SK-N-SH treated with all-trans-retinoic acid at 6 μM for 48 hours (cell line): ENCODE results near the gene UBE2Q2.

Experiments used
- ZFP3 ChIP-seq: fragments of 250-450 bp; sonication (Bioruptor Pico); IDR thresholded peaks from 2 replicates; pipeline ENCODE4 v1.5.0; 2020; ENCODE audit warnings: mild to moderate bottlenecking, moderate library complexity
- ZFP30 ChIP-seq: fragments of 450-650 bp; formaldehyde crosslinking; IDR thresholded peaks from 2 replicates; pipeline ENCODE4 v1.5.0; 2022; ENCODE audit warnings: mild to moderate bottlenecking, moderate library complexity
- ZNF70 ChIP-seq: fragments of 450-650 bp; formaldehyde crosslinking; IDR thresholded peaks from 2 replicates; pipeline ENCODE4 v1.5.0; 2020; ENCODE audit warnings: mild to moderate bottlenecking, moderate library complexity
- TF ChIP-seq, protein P1 (sequence below): fragments of 250-450 bp; sonication (Bioruptor Pico); IDR thresholded peaks from 2 replicates; pipeline ENCODE4 v1.8.0; 2020; ENCODE audit warnings: mild to moderate bottlenecking, moderate library complexity, borderline replicate concordance
- TF ChIP-seq, protein P2 (sequence below): fragments of 250-450 bp; sonication (Bioruptor Pico); IDR thresholded peaks from 2 replicates; pipeline ENCODE4 v1.5.1; 2020; ENCODE audit warnings: low read depth, mild to moderate bottlenecking, moderate library complexity
- TF ChIP-seq, protein P3 (sequence below): fragments of 250-450 bp; sonication (Bioruptor Pico); IDR thresholded peaks from 2 replicates; pipeline ENCODE4 v1.5.1; 2021; ENCODE audit warnings: mild to moderate bottlenecking, moderate library complexity
- TF ChIP-seq, protein P4 (sequence below): fragments of 250-450 bp; sonication (Bioruptor Pico); IDR thresholded peaks from 2 replicates; pipeline ENCODE4 v1.5.0; 2020; ENCODE audit warnings: mild to moderate bottlenecking, moderate library complexity

DNA sequence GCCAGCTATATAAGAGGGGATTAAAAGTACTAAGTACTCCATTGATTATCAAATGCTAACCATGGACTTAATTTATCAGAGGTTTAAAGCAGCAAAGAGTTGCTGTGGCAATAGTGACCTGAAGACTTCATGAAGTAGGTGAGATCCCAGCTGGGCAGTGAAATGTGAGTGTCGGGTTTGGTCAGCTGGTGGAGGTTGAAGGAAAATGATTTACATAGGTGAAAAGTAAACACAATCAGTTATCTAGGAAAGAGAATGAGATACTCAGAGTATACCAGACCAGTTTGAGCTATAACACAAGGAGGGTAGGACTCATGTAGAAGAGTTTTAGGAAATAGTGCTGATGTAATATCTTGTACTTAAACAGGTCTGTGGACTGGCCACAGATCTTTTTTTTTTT, 43.9 kb downstream of the UBE2Q2 start:
- TF ChIP-seq, protein P1, sequence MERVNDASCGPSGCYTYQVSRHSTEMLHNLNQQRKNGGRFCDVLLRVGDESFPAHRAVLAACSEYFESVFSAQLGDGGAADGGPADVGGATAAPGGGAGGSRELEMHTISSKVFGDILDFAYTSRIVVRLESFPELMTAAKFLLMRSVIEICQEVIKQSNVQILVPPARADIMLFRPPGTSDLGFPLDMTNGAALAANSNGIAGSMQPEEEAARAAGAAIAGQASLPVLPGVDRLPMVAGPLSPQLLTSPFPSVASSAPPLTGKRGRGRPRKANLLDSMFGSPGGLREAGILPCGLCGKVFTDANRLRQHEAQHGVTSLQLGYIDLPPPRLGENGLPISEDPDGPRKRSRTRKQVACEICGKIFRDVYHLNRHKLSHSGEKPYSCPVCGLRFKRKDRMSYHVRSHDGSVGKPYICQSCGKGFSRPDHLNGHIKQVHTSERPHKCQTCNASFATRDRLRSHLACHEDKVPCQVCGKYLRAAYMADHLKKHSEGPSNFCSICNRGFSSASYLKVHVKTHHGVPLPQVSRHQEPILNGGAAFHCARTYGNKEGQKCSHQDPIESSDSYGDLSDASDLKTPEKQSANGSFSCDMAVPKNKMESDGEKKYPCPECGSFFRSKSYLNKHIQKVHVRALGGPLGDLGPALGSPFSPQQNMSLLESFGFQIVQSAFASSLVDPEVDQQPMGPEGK (CRISPR knock-in tag) = no peak
- TF ChIP-seq ZFP3 (CRISPR knock-in tag) = no peak
- no peak for TF ChIP-seq ZNF70
- TF ChIP-seq ZFP30 (CRISPR knock-in tag) = no peak
- TF ChIP-seq, protein P2, sequence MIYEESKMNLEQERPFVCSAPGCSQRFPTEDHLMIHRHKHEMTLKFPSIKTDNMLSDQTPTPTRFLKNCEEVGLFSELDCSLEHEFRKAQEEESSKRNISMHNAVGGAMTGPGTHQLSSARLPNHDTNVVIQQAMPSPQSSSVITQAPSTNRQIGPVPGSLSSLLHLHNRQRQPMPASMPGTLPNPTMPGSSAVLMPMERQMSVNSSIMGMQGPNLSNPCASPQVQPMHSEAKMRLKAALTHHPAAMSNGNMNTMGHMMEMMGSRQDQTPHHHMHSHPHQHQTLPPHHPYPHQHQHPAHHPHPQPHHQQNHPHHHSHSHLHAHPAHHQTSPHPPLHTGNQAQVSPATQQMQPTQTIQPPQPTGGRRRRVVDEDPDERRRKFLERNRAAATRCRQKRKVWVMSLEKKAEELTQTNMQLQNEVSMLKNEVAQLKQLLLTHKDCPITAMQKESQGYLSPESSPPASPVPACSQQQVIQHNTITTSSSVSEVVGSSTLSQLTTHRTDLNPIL = no peak
- TF ChIP-seq, protein P3, sequence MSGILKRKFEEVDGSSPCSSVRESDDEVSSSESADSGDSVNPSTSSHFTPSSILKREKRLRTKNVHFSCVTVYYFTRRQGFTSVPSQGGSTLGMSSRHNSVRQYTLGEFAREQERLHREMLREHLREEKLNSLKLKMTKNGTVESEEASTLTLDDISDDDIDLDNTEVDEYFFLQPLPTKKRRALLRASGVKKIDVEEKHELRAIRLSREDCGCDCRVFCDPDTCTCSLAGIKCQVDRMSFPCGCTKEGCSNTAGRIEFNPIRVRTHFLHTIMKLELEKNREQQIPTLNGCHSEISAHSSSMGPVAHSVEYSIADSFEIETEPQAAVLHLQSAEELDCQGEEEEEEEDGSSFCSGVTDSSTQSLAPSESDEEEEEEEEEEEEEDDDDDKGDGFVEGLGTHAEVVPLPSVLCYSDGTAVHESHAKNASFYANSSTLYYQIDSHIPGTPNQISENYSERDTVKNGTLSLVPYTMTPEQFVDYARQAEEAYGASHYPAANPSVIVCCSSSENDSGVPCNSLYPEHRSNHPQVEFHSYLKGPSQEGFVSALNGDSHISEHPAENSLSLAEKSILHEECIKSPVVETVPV (CRISPR knock-in tag) = no peak
- TF ChIP-seq, protein P4, sequence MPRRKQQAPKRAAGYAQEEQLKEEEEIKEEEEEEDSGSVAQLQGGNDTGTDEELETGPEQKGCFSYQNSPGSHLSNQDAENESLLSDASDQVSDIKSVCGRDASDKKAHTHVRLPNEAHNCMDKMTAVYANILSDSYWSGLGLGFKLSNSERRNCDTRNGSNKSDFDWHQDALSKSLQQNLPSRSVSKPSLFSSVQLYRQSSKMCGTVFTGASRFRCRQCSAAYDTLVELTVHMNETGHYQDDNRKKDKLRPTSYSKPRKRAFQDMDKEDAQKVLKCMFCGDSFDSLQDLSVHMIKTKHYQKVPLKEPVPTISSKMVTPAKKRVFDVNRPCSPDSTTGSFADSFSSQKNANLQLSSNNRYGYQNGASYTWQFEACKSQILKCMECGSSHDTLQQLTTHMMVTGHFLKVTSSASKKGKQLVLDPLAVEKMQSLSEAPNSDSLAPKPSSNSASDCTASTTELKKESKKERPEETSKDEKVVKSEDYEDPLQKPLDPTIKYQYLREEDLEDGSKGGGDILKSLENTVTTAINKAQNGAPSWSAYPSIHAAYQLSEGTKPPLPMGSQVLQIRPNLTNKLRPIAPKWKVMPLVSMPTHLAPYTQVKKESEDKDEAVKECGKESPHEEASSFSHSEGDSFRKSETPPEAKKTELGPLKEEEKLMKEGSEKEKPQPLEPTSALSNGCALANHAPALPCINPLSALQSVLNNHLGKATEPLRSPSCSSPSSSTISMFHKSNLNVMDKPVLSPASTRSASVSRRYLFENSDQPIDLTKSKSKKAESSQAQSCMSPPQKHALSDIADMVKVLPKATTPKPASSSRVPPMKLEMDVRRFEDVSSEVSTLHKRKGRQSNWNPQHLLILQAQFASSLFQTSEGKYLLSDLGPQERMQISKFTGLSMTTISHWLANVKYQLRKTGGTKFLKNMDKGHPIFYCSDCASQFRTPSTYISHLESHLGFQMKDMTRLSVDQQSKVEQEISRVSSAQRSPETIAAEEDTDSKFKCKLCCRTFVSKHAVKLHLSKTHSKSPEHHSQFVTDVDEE (CRISPR knock-in tag) = no peak
